Mammary epithelial cell (primary cell): ENCODE data around the gene AHDC1.

Experiments used
- EZH2 ChIP-seq: IDR thresholded peaks from 2 replicates; pipeline ENCODE4 v1.6.1; 2012; ENCODE audit warnings: low read length, inconsistent platforms, borderline replicate concordance
- TF ChIP-seq, protein P1 (sequence below), 2 donors: IDR thresholded peaks in 1 of 2; conservative IDR thresholded peaks in 1 of 2; 2 replicates each; pipeline ENCODE4 v1.5.1; 2011 to 2012; ENCODE audit warnings: inconsistent platforms in 2 of 2, low read length in 2 of 2, mild to moderate bottlenecking in 2 of 2, control low read depth in 1 of 2, low read depth in 1 of 2; ENCODE audit not compliant: insufficient read depth in 1 of 2; ENCODE audit errors: extremely low read depth in 1 of 2

DNA sequence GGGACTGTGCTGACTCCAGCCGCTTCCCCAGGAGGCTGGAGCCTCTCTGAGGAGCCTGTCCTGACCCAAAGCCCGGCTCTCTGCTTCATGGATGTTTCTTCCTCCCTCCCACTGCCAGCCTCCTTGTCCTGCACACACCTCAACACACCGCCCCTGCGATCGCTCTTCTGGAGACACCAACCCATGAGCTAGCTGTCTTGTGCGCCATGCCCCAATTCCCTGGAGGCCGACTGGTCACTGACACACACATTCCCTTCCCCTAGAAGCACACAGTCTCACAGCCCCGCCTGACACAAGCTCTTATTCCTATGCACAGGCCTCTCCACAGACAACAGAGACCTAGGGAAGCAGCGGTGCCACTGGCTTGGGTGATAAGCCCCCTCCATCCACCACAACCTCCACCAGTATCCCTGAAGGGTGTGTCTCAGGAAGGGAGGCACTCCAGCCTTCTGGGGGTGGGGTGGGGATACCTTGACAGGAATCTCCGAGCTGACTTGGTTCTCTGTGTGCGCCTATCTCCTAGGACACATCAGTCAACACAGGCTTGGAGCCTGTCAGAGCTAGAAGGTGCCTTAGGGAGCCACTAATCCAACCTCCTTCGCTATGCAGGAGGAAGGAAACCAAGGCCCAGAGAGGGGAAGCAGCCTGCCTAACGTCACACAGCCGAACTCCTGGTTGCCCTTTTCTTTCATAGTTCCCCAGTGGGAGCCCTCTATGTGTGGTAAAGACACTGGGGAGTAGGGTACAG, 31.1 kb downstream of the AHDC1 start:
- TF ChIP-seq, protein P1, sequence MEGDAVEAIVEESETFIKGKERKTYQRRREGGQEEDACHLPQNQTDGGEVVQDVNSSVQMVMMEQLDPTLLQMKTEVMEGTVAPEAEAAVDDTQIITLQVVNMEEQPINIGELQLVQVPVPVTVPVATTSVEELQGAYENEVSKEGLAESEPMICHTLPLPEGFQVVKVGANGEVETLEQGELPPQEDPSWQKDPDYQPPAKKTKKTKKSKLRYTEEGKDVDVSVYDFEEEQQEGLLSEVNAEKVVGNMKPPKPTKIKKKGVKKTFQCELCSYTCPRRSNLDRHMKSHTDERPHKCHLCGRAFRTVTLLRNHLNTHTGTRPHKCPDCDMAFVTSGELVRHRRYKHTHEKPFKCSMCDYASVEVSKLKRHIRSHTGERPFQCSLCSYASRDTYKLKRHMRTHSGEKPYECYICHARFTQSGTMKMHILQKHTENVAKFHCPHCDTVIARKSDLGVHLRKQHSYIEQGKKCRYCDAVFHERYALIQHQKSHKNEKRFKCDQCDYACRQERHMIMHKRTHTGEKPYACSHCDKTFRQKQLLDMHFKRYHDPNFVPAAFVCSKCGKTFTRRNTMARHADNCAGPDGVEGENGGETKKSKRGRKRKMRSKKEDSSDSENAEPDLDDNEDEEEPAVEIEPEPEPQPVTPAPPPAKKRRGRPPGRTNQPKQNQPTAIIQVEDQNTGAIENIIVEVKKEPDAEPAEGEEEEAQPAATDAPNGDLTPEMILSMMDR (conservative IDR thresholded peaks at IDR 0.05 in 1 of 2, IDR thresholded peaks at IDR 0.05 in 1 of 2; ENCODE audit: extremely low read depth in 1 of 2, insufficient read depth in 1 of 2, low read depth in 1 of 2, low read length in 2 of 2), result no peak
- no peak for TF ChIP-seq EZH2
